Measurements from ENCODE around the gene TBX3. TPM values are rescaled to one million over a fixed set of nuclear protein-coding genes. Genes with fewer than 3 reads are reported as not detected.

TBX3 gene
- total RNA-seq, 6 experiments from 2014 or later, result 15.6 to 44.0 (median 27.8) TPM

DNA sequence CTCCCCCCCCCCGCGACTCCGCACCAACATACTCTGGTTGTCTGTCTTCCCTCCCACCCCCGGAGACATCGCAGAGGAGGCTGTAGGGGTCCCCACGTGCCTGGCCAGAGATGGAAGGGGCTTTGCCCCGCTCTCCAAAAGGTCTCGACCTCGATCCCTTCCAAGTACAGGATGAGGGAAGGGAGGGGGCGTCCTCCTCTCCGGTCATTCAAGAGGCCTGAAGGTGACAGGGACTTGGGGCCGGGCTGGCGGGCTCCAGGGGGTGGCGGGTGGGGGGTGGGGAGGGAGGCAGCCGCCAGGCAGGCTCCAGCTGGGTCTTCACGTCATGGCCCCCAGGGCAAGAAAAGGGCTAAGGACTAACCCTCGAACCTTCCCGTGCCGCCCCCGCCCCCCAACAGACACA is 15.1 kb downstream of the TBX3 start:
- 0% methylated on average over 12 of the region's 20 CpGs for WGBS (ENCODE audit: insufficient coverage, low coverage, low lambda C conversion rate, missing lambda C conversion rate)
- no peaks in the 10 kb centered on the region for H3K9me3 ChIP-seq
- H3K27ac ChIP-seq, result peak overlapping the region; percentile 16 to 83 (median 66)
- H3K36me3 ChIP-seq, result peaks cover 0 to 22% (median 4%) of the 10 kb centered on the region in 4 donors
- H3K27me3 ChIP-seq, result peaks cover 0 to 6% of the 10 kb centered on the region in 2 donors
- ATAC-seq, result peak in 3 of 4 donors; percentile 1 to 10 (median 3)
- TF ChIP-seq, protein P1, sequence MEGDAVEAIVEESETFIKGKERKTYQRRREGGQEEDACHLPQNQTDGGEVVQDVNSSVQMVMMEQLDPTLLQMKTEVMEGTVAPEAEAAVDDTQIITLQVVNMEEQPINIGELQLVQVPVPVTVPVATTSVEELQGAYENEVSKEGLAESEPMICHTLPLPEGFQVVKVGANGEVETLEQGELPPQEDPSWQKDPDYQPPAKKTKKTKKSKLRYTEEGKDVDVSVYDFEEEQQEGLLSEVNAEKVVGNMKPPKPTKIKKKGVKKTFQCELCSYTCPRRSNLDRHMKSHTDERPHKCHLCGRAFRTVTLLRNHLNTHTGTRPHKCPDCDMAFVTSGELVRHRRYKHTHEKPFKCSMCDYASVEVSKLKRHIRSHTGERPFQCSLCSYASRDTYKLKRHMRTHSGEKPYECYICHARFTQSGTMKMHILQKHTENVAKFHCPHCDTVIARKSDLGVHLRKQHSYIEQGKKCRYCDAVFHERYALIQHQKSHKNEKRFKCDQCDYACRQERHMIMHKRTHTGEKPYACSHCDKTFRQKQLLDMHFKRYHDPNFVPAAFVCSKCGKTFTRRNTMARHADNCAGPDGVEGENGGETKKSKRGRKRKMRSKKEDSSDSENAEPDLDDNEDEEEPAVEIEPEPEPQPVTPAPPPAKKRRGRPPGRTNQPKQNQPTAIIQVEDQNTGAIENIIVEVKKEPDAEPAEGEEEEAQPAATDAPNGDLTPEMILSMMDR (IDR thresholded peaks at IDR 0.05), result no peak
- TF ChIP-seq POLR2A (IDR thresholded peaks at IDR 0.05), result no peak
- intact Hi-C loops (cut with DNase I), result loop anchor here (5.0 to 10.0 kb wide), 3 partner anchors 966 to 1246 kb away; no protein-coding TSS in a partner anchor
- peaks cover 0 to 24% (median 0%) of the 10 kb centered on the region in 4 donors for H3K4me1 ChIP-seq
- no peak for DNase-seq
- H3K4me3 ChIP-seq, result peak overlapping the region; percentile 32 to 57 (median 46)

DNA sequence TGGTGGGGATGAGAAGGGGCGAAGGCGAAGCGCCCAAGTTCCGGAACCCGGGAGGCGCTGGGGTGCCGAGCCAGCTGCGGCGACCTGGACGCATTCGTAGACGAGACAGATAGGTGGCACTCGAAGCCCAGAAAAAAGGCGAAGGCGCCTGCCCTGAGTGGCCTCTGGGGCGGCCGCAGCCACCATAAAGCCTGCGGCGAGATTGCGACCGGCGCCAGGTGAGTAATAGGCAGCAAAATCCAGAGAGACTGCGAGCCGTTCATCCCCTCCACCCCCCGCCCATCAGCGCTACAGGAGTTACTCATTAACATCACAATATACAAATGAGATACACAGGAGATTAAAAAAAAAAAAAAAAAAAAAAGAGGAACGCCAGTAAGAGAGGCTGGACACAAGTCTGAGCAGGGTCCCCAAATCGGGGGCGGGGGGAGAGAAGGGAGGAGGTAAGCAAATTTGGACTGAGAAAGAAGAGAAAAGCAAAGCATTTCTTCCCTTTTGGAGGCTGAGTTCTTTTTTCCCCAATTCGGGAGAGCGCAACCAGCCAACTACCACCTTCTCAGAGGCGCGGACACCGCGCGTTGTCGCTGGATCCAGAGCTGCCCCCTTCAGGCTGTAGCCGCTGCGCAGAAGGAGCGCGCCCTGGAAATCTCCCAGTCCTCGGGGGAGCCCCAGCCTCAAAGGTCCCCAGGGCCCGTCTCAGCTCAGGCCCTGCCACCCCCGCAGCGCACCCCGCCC is 15.7 kb downstream of the TBX3 start:
- H3K9me3 ChIP-seq, result no peaks in the 10 kb centered on the region
- ATAC-seq (peak; percentile 89 to 93 (median 91)), DNase-seq (peak; percentile 87 to 92 (median 92))
- 2% methylated on average over 29 of the region's 46 CpGs for WGBS (ENCODE audit: insufficient coverage, low coverage, low lambda C conversion rate, missing lambda C conversion rate)
- peak overlapping the region in 2 of 3 donors; percentile 65 to 83 for H3K27ac ChIP-seq
- intact Hi-C loops (cut with DNase I), result loop anchor here (5.0 to 10.0 kb wide), 3 partner anchors 966 to 1246 kb away; no protein-coding TSS in a partner anchor
- peaks cover 0 to 16% (median 1%) of the 10 kb centered on the region in 4 donors for H3K36me3 ChIP-seq
- TF ChIP-seq, protein P1 (IDR thresholded peaks at IDR 0.05), result peak; percentile 55 to 71 (median 56)
- no peak for TF ChIP-seq POLR2A (IDR thresholded peaks at IDR 0.05)
- peaks cover 0 to 19% (median 0%) of the 10 kb centered on the region in 4 donors for H3K4me1 ChIP-seq
- peaks cover 0 to 6% of the 10 kb centered on the region in 2 donors for H3K27me3 ChIP-seq
- H3K4me3 ChIP-seq, result peak overlapping the region; percentile 32 to 57 (median 46)

DNA sequence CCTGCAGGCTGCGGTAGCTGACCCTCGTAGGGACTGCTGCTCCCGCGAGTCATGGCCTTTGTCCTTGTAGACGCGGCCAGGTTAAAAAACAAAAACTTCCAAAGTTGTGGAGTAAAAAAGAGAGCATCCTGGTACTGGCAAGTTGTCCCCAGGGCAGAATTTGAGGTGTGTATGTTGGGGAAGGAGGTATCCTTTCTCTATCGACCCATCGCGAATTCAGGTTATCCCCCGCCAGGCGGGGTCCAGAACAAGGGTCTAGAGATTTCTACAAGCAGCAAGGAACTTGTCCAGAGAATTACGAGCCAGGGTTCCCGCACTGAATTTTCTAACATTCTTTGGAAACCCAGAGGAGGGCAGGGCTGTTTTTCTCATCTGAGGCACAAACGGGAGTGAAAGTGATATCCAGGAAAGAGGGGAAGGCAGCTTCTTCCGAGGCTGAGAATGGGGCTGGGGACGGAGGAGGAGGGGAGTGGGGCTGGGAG is 16.3 kb downstream of the TBX3 start:
- peaks cover 0 to 11% (median 0%) of the 10 kb centered on the region in 4 donors for H3K36me3 ChIP-seq
- TF ChIP-seq, protein P1 (IDR thresholded peaks at IDR 0.05), result no peak
- no peak for TF ChIP-seq POLR2A (IDR thresholded peaks at IDR 0.05)
- no peak for ATAC-seq
- H3K9me3 ChIP-seq, result no peaks in the 10 kb centered on the region
- intact Hi-C loops (cut with DNase I), result loop anchor here (5.0 to 10.0 kb wide), 3 partner anchors 967 to 1247 kb away; no protein-coding TSS in a partner anchor
- H3K27me3 ChIP-seq, result peaks cover 0 to 6% of the 10 kb centered on the region in 2 donors
- WGBS (ENCODE audit: insufficient coverage, low coverage, low lambda C conversion rate, missing lambda C conversion rate), result 10% methylated on average over 13 of the region's 16 CpGs
- H3K4me3 ChIP-seq, result peak overlapping the region in 2 of 3 donors; percentile 46 to 57
- H3K4me1 ChIP-seq, result peaks cover 0 to 19% (median 0%) of the 10 kb centered on the region in 4 donors
- no peak overlapping the region for H3K27ac ChIP-seq
- no peak for DNase-seq

DNA sequence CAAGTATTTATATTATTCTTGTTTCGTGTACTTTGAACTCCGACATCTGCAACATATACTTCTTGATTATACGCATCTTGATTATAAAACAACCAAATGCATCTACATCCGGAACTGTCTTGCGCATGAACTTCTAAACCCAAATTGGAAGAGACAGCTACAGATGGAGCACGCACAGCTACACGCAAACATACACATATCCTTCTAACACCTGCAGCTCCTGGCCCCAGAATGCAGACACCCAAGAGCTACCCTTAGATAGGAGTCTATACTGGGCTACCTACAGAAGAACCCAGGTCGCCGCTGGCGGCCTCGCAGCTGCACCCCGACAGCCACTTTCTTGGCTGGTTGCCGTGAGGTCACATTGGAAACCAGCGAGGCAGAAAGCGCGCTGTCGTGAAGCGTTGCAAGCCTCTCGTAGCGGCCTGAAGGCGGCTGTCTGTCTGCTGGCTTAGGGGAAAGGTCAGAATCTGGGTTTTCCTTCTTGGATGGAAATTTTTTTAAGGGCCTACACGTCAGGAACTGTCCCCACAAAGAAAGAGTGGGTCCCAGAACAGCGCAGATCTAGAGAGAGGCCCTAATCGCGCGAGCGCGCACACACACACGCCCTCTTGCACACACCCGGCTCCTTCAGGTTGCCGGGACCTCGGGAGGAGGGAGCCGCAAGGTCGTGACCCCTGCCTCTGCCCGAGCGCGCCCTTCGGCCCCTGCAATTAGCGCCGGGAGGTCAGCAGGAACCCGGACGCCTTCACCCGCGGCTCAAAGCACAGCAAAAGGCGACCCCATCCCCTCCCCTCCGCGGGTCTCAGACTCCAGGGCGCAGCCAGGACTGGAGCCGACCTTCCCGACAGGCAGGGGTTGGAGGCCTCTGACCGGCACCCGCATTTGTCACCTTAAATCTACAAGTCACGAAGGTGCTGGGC is 17.0 kb downstream of the TBX3 start:
- no peak for TF ChIP-seq POLR2A (IDR thresholded peaks at IDR 0.05)
- TF ChIP-seq, protein P1 (IDR thresholded peaks at IDR 0.05), result no peak
- Histone ChIP-seq H3K27me3 (peaks cover 0 to 6% of the 10 kb centered on the region in 2 donors), H3K4me3 (no peak overlapping the region), H3K9me3 (no peaks in the 10 kb centered on the region), H3K27ac (no peak overlapping the region), H3K4me1 (peaks cover 0 to 18% (median 0%) of the 10 kb centered on the region in 4 donors), H3K36me3 (peaks cover 0 to 7% (median 0%) of the 10 kb centered on the region in 4 donors)
- DNase-seq (no peak), ATAC-seq (no peak)
- 51% methylated on average over 13 of the region's 53 CpGs for WGBS (ENCODE audit: insufficient coverage, low coverage, low lambda C conversion rate, missing lambda C conversion rate)
- intact Hi-C loops (cut with DNase I), result loop anchor here (5.0 to 10.0 kb wide), 3 partner anchors 968 to 1248 kb away; no protein-coding TSS in a partner anchor

Data from right lobe of liver (tissue), 6 donors.